Astrocyte (in vitro differentiated cells and primary cell): ENCODE data around the gene PDSS2. TPM values are rescaled to one million over a fixed set of nuclear protein-coding genes. Genes with fewer than 3 reads are reported as not detected.
"Not testable (repeated sequence)": the region's sequence is repeated elsewhere in the genome, so short reads cannot be mapped to it uniquely, and the experiment has no call there.

ENCODE experiments used
- DNase-seq: peaks from one replicate; pipeline ENCODE4 v3.0.0-alpha.2; 2010; ENCODE audit warnings: low read depth
- FAIRE-seq: peaks from 2 replicates; lab custom pipeline; 2011; peaks lifted over from hg19 to GRCh38; lab: Jason Lieb, UNC
- H2AFZ ChIP-seq: 2 replicates; pipeline ENCODE4 v1.6.0; 2012; ENCODE audit warnings: low read depth, low read length, inconsistent platforms
- H3K27ac ChIP-seq: 2 replicates; pipeline ENCODE4 v1.5.1; 2011; ENCODE audit warnings: low read depth, low read length, inconsistent platforms
- H3K27me3 ChIP-seq: 2 replicates; pipeline ENCODE4 v1.6.0; 2011; ENCODE audit warnings: low read length, inconsistent platforms; ENCODE audit not compliant: insufficient read depth
- H3K36me3 ChIP-seq: 2 replicates; pipeline ENCODE4 v1.5.1; 2011; ENCODE audit warnings: low read length, inconsistent platforms; ENCODE audit not compliant: insufficient read depth
- H3K4me1 ChIP-seq: 2 replicates; pipeline ENCODE4 v1.5.1; 2011; ENCODE audit warnings: low read length, inconsistent platforms; ENCODE audit not compliant: insufficient read depth
- H3K4me2 ChIP-seq: 2 replicates; pipeline ENCODE4 v1.6.0; 2012; ENCODE audit warnings: low read length, inconsistent platforms
- H3K4me3 ChIP-seq: 2 replicates; pipeline ENCODE4 v1.5.1; 2011; ENCODE audit warnings: low read depth, mild to moderate bottlenecking, low read length, inconsistent platforms; ENCODE audit not compliant: insufficient read depth
- H3K79me2 ChIP-seq: 2 replicates; pipeline ENCODE4 v1.6.0; 2012; ENCODE audit warnings: mild to moderate bottlenecking, low read length, inconsistent platforms; ENCODE audit not compliant: insufficient read depth
- H3K9ac ChIP-seq: 2 replicates; pipeline ENCODE4 v1.6.0; 2012; ENCODE audit warnings: mild to moderate bottlenecking, low read length, inconsistent platforms
- H3K9me3 ChIP-seq: 2 replicates; pipeline ENCODE4 v1.5.1; 2012; ENCODE audit warnings: low read depth, mild to moderate bottlenecking, low read length, inconsistent platforms; ENCODE audit not compliant: insufficient read depth
- H4K20me1 ChIP-seq: 2 replicates; pipeline ENCODE4 v1.6.0; 2012; ENCODE audit warnings: low read length, inconsistent platforms; ENCODE audit not compliant: insufficient read depth
- H3K27ac Mint-ChIP-seq: one replicate; pipeline ENCODE4 v1.8.0; 2021; ENCODE audit warnings: mild to moderate bottlenecking, mixed read lengths; ENCODE audit not compliant: unreplicated experiment
- H3K27me3 Mint-ChIP-seq: one replicate; pipeline ENCODE4 v1.8.0; 2021; ENCODE audit warnings: low read depth, mixed read lengths; ENCODE audit not compliant: unreplicated experiment
- H3K36me3 Mint-ChIP-seq: one replicate; pipeline ENCODE4 v1.8.0; 2021; ENCODE audit warnings: low read depth, mixed read lengths; ENCODE audit not compliant: unreplicated experiment
- H3K4me1 Mint-ChIP-seq: one replicate; pipeline ENCODE4 v1.8.0; 2021; ENCODE audit warnings: low read depth, mixed read lengths; ENCODE audit not compliant: unreplicated experiment
- H3K4me3 Mint-ChIP-seq: one replicate; pipeline ENCODE4 v1.8.0; 2021; ENCODE audit warnings: mild to moderate bottlenecking, moderate library complexity, mixed read lengths; ENCODE audit not compliant: unreplicated experiment
- H3K9me3 Mint-ChIP-seq: one replicate; pipeline ENCODE4 v1.8.0; 2021; ENCODE audit warnings: mild to moderate bottlenecking, mixed read lengths; ENCODE audit not compliant: unreplicated experiment
- EZH2 ChIP-seq: IDR thresholded peaks from 2 replicates; pipeline ENCODE4 v1.6.1; 2012; ENCODE audit warnings: mild to moderate bottlenecking, low read length, inconsistent platforms; ENCODE audit not compliant: insufficient read depth
- total RNA-seq: library from RNA; stranded (reverse); gene quantifications from 2 replicates; pipeline ENCODE4 v1.2.1, GENCODE V29; 2021
- TF ChIP-seq, protein P1 (sequence below): IDR thresholded peaks from 2 replicates; pipeline ENCODE4 v1.5.1; 2011; ENCODE audit warnings: low read depth, mild to moderate bottlenecking, inconsistent platforms, low read length, moderate library complexity; ENCODE audit not compliant: insufficient read depth

PDSS2 gene
- total RNA-seq, 1 donor from 2014 or later, result 7.7 TPM

DNA sequence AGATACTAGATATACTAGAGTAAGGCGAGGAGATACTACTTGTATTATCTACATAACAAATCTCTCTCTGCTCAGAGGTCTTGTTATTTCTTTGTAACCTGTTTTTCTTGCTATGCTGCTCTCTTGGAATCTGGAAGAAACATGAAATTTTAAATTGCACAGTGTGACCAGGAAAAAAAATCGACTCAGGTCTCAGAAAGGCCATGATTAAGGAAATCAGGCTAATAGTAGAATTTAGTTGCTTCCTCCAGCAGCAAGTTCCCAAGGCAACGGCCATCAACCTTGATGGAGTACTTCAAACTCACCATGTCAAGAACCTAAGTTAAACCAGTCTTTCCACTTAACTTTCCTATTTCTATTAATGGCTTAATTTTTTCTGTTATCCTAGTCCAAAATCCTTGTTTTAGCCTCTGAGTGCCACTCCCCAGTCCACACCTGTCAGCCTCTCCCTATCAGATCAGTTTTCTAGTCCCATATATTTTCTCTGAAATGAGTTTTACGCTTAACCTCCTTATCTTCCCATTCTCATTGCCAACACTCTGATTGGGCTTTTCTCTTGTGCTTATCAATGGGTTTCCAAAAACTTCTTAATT, 256.4 kb downstream of the PDSS2 start:
- H3K4me3 Mint-ChIP-seq, result no peak overlapping the region
- no peaks in the 10 kb centered on the region for H3K9me3 ChIP-seq

DNA sequence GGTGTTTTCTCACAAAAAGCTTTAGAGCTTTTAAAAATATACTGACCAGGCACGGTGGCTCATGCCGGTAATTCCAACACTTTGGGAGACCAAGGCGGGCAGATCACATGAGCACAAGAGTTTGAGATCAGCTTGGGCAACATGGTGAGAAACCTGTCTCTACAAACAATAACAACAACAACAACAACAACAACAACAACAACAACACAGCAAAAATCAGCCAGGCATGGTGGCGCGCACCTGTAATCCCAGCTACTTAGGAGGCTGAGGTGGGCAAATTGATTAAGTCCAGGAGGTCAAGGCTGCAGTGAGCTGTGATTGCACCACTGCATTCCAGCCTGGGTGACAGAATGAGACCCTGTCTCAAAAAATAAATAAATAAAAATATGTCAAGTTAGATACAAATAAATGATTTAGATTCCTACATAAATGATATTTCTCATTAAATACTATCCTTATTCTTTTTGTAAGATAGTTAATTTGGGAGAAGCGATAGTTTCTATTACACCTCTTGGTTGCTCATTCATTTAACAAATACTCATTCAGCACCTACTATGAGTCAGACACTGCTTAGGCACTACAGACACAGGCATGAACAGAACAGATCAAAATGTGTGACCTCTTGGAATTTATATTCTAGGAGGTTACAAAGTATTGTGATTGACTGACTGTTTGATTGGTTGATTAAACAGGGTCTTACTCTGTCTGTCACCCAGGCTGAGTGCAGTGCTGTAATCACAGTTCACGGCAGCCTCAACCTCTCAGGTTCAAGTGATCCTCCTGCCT, 260.5 kb downstream of the PDSS2 start:
- Histone ChIP-seq H2AFZ (no peak overlapping the region), H3K4me3 (no peak overlapping the region), H3K9ac (no peak overlapping the region), H3K4me1 (no peaks in the 10 kb centered on the region), H3K4me2 (no peak overlapping the region), H3K36me3 (no peaks in the 10 kb centered on the region), H3K27ac (no peak overlapping the region), H3K79me2 (no peaks in the 10 kb centered on the region), H3K9me3 (no peaks in the 10 kb centered on the region), H4K20me1 (no peaks in the 10 kb centered on the region), H3K27me3 (no peaks in the 10 kb centered on the region)
- H3K4me3 Mint-ChIP-seq, result no peak overlapping the region
- FAIRE-seq (no peak), DNase-seq (no peak)
- H3K27me3 Mint-ChIP-seq, result no peaks in the 10 kb centered on the region
- H3K4me1 Mint-ChIP-seq, result no peaks in the 10 kb centered on the region
- H3K9me3 Mint-ChIP-seq, result no peaks in the 10 kb centered on the region
- TF ChIP-seq, protein P1, sequence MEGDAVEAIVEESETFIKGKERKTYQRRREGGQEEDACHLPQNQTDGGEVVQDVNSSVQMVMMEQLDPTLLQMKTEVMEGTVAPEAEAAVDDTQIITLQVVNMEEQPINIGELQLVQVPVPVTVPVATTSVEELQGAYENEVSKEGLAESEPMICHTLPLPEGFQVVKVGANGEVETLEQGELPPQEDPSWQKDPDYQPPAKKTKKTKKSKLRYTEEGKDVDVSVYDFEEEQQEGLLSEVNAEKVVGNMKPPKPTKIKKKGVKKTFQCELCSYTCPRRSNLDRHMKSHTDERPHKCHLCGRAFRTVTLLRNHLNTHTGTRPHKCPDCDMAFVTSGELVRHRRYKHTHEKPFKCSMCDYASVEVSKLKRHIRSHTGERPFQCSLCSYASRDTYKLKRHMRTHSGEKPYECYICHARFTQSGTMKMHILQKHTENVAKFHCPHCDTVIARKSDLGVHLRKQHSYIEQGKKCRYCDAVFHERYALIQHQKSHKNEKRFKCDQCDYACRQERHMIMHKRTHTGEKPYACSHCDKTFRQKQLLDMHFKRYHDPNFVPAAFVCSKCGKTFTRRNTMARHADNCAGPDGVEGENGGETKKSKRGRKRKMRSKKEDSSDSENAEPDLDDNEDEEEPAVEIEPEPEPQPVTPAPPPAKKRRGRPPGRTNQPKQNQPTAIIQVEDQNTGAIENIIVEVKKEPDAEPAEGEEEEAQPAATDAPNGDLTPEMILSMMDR, result no peak
- TF ChIP-seq EZH2, result no peak
- H3K27ac Mint-ChIP-seq, result no peak overlapping the region
- H3K36me3 Mint-ChIP-seq, result no peaks in the 10 kb centered on the region

More for the DNA sequence above, 256.4 kb downstream of the PDSS2 start:
- H2AFZ ChIP-seq, result no peak overlapping the region
- H3K4me3 ChIP-seq, result no peak overlapping the region
- H3K4me1 Mint-ChIP-seq, result no peaks in the 10 kb centered on the region
- no peak overlapping the region for H3K9ac ChIP-seq
- H3K27me3 Mint-ChIP-seq, result no peaks in the 10 kb centered on the region
- no peaks in the 10 kb centered on the region for H3K36me3 Mint-ChIP-seq
- no peaks in the 10 kb centered on the region for H4K20me1 ChIP-seq
- no peaks in the 10 kb centered on the region for H3K4me1 ChIP-seq
- TF ChIP-seq, protein P1, result no peak
- TF ChIP-seq EZH2, result no peak
- no peak for DNase-seq
- H3K36me3 ChIP-seq, result no peaks in the 10 kb centered on the region
- peak; percentile 9 for FAIRE-seq
- no peak overlapping the region for H3K4me2 ChIP-seq
- H3K27me3 ChIP-seq, result no peaks in the 10 kb centered on the region
- no peak overlapping the region for H3K27ac Mint-ChIP-seq
- H3K27ac ChIP-seq, result no peak overlapping the region
- H3K9me3 Mint-ChIP-seq, result peaks cover 3% of the 10 kb centered on the region
- no peaks in the 10 kb centered on the region for H3K79me2 ChIP-seq

- Mint-ChIP-seq H3K27ac (no peak overlapping the region), H3K36me3 (peaks cover 2% of the 10 kb centered on the region), H3K27me3 (peaks cover 2% of the 10 kb centered on the region), H3K9me3 (no peaks in the 10 kb centered on the region), H3K4me1 (no peaks in the 10 kb centered on the region), H3K4me3 (no peak overlapping the region)
- DNase-seq, result no peak
- Histone ChIP-seq H2AFZ (no peak overlapping the region), H3K36me3 (no peaks in the 10 kb centered on the region), H3K9ac (no peak overlapping the region), H3K4me3 (no peak overlapping the region), H3K4me1 (no peaks in the 10 kb centered on the region), H3K79me2 (no peaks in the 10 kb centered on the region), H4K20me1 (no peaks in the 10 kb centered on the region), H3K9me3 (no peaks in the 10 kb centered on the region), H3K4me2 (no peak overlapping the region), H3K27ac (no peak overlapping the region), H3K27me3 (no peaks in the 10 kb centered on the region)
- FAIRE-seq, result no peak
- no peak for TF ChIP-seq EZH2
- TF ChIP-seq, protein P1, result no peak
Measured at GRCh38 chr6:107196152-107196551, 263.2 kb downstream of the PDSS2 start.

DNA sequence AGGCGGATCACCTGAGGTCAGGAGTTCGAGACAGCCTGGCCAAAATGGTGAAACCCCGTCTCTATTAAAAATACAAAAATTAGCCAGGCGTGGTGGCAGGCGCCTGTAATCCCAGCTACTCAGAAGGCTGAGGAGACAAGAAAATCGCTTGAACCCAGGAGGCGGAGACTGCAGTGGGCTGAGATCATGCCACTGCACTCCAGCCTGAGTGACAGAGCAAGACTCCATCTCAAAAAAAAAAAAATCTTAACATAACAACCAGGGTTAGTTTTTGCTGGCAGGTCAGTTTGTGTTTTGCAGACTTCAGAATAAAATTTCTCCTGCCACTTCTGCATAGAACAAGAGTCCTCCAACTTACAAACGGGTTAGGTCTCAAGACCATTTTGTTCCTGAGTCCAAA, 264.6 kb downstream of the PDSS2 start:
- not testable (repeated sequence) for H3K9ac ChIP-seq, H3K4me2 ChIP-seq, H3K4me1 ChIP-seq, H3K9me3 ChIP-seq, H3K4me3 Mint-ChIP-seq, H4K20me1 ChIP-seq, H3K36me3 ChIP-seq, H3K27me3 ChIP-seq, H3K27ac Mint-ChIP-seq, H3K4me1 Mint-ChIP-seq, FAIRE-seq, H3K27ac ChIP-seq, H3K27me3 Mint-ChIP-seq, H3K4me3 ChIP-seq, DNase-seq, H3K79me2 ChIP-seq, H2AFZ ChIP-seq, H3K36me3 Mint-ChIP-seq, H3K9me3 Mint-ChIP-seq
